Gastroesophageal sphincter (tissue), 3 donors: ENCODE data around the gene SLC22A16.

Source experiments
- POLR2A ChIP-seq, 2 donors: fragments of 450-650 bp; IDR thresholded peaks; one replicate each; pipeline ENCODE4 v1.6.1; 2017; ENCODE audit warnings: antibody characterized with exemption in 2 of 2, mild to moderate bottlenecking in 2 of 2, moderate library complexity in 1 of 2
- TF ChIP-seq, protein P1 (sequence below), 4 experiments: fragments of 200-600 bp in 2 of 4; fragments of 450-650 bp in 2 of 4; sonication (generic) in 1 of 4; IDR thresholded peaks; one replicate each; pipeline ENCODE4 v1.5.1; 2017 to 2019; ENCODE audit warnings: antibody characterized with exemption in 4 of 4, mild to moderate bottlenecking in 2 of 4, moderate library complexity in 2 of 4

DNA sequence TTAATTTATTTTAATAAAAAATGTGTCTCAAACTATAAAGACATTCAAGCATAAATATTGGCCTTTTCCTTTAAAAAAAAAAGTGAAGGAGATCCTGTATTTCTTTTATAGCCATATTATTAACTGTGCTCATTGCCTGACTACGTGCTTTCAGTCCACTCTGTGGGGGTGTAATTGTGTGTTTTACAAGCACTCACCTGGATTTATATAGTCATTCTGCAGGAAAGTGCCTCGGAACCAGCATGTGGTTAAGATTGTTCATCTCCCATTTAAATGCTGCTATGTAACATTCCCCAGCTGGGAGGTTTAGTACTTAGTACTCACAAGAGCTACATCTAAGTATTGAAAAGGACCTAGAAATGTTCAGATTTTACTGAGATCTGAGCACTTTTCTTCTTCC lies 47.9 kb upstream of the SLC22A16 start:
- TF ChIP-seq, protein P1, sequence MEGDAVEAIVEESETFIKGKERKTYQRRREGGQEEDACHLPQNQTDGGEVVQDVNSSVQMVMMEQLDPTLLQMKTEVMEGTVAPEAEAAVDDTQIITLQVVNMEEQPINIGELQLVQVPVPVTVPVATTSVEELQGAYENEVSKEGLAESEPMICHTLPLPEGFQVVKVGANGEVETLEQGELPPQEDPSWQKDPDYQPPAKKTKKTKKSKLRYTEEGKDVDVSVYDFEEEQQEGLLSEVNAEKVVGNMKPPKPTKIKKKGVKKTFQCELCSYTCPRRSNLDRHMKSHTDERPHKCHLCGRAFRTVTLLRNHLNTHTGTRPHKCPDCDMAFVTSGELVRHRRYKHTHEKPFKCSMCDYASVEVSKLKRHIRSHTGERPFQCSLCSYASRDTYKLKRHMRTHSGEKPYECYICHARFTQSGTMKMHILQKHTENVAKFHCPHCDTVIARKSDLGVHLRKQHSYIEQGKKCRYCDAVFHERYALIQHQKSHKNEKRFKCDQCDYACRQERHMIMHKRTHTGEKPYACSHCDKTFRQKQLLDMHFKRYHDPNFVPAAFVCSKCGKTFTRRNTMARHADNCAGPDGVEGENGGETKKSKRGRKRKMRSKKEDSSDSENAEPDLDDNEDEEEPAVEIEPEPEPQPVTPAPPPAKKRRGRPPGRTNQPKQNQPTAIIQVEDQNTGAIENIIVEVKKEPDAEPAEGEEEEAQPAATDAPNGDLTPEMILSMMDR (IDR thresholded peaks at IDR 0.05): no peak
- no peak for TF ChIP-seq POLR2A (IDR thresholded peaks at IDR 0.05)
